GM19438 (cell line): Measurements from ENCODE around the gene TCF12.
A peak's percentile ranks its signal among the peaks of the same experiment; 100 is the strongest.

Experiments used
- ATAC-seq: cut with Tn5 transposase; IDR thresholded peaks from one replicate; pipeline ENCODE4 v1.9.1; 2021; ENCODE audit warnings: low read depth; ENCODE audit not compliant: unreplicated experiment

TCF12 gene

DNA sequence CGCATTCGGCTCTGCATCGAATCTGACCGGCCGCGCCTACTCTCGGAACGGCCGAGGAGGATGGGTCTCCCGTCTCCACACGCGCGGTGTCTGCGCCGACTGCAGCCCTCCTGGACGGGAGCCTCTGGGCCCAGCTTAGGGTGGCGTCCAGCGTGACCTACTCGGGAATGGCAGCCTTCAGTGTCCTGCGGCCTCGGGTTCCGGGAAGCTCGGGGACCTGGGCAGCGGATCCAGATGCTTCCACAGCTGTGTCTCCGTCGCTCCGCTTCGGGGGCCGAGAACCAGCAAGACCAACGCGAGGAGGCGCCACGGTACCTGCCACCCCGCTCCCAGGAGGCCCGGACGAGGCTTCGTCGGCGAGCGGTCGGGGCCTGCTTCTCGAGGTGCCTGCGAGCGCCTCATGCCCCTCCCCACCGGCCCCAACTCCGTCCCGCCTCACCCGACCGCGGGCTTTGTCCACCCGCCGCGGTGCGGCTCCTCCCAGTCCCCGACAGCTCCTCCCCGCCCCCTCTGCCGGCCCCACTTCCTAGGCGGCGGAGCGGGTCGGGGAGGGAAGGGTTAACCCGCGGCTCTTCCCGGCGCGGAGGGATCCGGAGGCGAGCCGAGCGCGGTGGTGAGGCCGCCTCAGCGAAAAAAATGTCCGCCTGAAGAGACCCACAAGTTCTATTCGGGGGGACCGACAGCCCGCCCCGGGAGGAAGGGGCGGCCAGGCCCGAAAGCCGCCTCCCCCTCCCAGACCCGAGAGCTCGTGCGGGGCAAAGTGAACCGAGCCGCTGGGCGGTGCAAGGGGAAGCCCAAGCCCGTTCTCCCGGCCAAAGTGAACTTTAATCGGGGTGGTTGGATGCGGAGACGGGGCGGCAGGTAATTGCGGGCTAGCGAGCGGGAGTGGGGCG, at the start of gene TCF12:
Gene TCF12 (plus strand): TSS at position 599 of the 893 bp plus-strand sequence. CDS start 1,270 bp downstream, outside the sequence.
- peak; percentile 73 for ATAC-seq

DNA sequence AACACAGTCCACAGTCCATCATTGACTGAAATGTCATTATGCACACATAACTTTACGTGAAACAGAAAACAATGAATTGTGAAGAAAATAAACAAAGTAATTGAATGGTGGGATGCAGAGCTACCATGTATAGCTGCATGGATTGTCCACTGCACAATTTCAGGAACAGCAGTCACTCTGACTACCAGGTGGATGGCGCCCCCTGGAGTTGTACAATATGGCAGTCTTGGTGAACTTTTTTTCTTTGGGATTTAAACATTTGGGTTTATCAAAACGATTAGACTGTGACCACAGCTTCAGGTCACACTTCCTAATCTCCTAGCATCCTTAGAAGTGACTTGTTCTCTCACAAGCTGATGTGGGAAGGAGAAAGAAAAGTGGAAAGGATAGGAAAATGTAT, 48.9 kb upstream of the TCF12 start:
- no peak for ATAC-seq

DNA sequence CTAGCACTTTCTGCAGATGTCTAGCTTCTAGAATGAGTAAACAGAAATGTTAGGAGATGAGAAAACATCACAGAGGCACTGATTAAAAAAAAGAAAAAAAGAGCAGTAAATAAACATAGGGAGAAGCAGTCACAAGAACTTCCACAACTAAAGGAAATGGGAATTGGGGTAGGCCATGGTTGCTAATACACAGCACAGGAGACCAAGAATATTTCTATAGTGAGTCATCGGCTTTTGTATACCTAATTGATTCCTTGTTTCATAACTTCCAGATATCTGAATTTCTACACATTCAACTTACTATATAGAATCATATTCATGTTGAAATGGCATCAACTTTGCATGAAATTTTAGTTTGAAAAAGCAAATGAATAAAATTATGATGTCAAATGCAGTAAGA, 47.3 kb upstream of the TCF12 start:
- ATAC-seq = no peak

DNA sequence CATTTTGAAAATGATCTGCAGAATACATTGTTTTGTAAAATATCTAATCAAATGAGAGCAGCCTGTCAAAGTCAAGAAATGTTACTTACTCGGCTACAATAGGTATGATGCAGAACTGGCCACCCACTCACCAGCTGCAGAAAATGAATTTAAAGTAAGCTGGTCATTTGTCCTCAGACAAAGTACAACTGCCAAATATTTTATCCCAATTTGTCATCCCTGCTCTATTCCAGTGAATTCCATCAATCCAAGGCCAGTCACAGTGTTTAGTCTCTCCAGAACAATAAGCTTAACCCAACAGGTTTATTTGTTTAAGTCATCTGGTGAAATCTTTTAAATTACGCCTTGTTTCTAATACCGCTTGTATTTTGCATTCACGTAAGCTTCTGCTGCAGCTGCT, 46.6 kb upstream of the TCF12 start:
- ATAC-seq = no peak

DNA sequence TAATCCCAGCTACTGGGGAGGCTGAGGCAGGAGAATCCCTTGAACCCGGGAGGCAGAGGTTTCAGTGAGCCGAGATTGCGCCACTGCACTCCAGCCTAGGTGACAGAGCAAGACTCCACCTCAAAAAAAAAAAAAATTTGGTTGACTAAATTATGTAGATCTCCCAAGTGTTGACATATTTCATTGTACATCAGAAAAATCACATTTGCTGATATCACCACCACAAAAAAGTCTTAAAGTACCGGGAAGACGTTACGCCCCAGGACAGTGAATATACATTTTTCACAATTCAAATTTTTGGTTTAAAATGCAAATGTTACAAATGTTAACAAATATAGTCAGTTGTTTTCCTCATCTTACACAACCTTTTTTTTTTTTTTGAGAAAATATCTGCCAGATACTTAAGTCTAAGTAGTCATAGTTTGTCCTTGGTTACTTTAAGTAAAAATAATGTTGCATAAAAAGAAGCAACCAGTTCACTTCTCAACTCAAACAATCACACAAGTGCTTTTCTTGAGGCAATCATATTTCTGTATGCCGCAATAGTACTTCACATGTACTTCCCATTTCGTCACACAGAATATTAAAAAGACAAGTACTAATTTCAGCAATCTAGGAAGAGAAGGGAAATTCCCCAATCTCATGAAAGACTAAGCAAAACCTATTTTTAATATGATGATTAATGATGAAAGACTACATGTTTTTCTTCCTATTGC, 41.0 kb upstream of the TCF12 start:
- no peak for ATAC-seq

DNA sequence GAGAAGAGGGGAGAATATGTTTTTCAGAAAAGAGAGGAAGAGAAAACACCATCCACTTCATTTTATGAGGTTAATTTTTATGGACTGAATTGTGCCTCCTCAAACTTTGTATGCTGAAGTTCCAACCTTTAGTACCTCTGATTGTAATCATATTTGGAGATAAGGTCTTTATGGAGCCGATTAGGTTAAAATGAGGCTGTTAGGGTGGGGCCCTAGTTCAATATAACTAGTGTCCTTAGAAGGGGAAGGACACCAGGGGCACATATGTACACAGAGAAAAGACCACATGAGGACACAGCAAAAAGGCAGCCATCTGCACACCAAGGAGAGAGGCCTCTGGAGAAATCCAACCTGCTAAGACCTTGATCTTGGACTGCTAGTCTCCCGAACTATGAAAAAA, 38.9 kb upstream of the TCF12 start:
- ATAC-seq = no peak

DNA sequence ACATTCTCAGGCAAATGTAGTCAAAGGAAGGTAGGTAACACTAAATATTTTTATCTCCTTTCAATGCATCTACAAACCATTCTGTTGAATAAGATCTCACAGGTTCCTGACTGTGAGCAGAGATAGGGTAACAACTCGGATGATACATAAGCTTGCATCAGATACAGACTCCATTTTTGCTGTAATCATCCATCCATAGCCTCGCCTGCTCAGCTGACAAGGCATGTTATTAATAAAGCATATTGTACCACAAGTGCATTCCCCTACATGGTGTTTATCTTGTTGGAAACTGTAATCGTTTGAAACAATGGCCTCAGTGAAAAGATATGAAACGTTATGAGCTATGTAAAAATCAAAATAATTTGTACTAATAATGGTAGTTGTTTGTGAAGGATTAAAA, 35.4 kb upstream of the TCF12 start:
- ATAC-seq = no peak

DNA sequence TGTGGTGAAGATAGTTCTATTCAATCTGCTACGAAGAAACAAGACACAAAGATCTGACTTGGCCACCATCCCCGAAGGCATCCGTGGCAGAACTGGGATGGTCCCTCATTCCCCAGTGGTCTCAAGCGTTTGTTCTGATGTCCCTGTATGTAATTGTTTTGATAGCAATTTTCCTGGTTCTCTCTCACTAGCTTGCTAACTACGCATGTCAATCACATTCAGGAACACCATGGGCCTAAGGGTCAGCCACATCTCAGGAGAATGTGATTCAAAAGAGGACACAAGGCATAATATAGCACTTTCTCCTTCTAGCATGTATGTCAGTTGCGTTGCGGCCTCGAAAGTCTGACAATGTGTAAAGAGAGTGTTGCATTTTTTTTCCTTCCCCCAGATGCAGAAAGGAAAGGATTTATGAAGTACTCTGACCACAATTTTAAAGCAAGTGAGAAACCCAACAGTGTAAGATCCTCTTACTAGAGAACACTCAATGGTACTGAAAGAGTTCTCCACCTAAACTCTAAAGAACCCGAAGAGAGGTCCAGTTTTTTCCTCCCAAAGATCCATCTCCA, 32.0 kb upstream of the TCF12 start:
- ATAC-seq = no peak

DNA sequence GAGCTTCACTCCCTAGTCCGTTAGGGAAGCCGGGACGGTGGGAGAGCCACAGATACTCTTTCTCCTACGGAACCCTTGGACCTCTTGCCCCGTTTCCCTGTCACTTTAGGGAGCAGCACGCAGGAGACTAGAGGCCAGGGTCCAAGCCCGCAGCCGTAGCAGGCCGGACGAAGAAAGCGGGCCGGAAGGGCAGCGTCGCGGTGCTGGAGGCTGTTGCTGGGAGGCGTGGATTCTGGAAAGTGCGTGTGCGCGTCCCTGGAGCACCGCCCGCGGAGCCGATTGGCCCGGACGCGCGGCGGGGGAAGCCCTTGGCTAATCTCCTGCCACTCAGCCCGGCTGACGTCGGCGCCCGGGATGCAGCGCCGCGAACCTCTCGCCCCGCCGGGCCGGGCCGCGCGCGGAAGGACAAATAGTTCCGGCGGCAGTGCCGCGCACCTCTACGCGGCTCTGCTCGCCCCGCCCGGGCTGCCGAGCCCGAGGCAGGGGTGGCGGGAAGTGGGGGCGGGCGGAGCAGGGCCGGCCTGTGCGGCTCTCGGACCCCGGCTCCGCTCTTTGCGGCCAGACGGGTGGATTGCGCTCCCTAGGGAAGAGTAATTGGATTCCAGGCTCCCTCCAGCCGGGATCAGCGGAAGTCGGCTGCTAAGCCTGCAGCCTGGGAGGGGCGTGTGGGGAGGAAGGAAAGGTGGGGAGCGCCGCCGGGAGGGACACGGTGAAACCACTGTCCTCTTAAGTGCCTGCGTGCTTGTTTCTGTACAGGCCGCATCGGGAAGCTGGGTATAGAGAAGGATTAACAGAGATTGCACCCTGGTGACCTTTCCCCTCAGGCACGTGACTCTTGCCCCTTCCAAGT, 31.3 kb upstream of the TCF12 start:
- peak; percentile 84 for ATAC-seq

DNA sequence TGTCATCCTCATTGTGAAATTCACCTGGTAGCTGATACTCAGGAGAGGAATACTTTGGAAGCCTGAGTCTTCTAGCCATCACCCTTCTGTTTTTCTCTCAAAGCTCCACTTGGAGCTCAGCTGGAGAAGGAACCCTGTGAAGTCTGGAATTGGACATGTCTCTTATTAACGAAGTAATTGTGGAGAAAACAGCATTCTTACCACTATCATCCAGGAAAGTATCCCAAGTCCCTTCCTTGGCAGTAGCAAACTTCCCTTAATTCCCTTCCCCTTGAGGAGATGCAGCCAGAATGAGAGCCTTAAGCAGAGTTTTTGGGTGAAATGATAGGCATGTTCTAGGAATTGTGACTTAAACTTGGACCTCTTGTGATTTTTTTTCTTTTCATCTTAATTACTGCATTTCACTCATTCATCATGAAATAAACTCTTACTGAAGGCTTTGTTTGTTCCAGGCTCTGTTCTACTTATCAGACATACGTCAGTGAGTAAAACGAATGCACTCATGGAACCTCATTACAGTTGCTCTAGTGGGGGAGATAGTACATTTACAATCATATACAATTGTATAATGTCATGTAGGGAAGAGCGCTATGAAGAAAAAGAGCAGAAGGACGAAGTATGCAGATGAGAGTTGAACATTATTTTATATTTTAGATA, 30.5 kb upstream of the TCF12 start:
- ATAC-seq = no peak

DNA sequence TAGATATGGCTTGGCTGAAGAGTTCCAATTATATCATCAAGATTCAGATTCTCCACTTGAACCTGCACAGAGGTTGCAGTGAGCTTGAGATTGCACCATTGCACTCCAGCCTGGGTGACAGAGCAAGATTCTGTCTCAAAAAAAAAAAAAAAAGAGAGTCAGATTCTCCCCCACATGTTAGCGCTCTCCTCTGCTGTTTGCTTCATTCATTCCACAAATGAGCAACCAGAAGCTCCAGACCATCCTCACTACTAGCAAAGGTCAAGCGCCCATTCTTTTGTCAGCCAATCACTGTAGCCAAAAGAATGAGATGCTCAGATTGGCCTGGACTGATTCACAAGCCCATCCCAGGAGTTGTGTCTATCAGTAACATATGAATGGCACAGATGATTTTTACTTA, 28.4 kb upstream of the TCF12 start:
- no peak for ATAC-seq

DNA sequence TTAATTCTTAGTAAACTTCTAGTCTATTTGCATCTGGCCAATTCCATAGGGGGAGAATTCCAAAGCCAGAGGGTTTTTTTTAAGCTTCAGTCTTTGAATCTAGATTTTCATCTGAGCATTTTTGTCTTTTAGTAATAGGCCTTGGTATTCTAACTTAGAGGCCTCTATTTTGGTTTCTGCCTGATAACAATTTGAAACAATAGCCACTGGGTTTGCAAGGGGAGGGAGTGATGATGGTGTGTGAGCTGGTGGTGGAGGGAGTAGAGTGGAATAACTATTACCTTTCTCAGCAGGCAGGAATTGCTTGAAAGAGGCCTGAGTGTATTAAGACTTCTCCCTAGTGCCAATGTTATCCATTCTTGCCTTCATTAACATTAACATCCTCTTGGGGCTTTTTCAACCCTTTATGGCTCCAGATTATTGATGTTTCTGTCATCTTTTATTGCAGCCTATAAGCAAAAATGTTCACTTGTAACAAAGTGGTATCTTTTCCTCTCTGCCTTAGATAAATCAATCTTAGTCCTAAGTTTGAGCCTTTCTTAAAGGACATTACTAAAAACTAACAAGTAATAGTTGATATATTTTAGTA, 26.5 kb upstream of the TCF12 start:
- ATAC-seq = no peak

DNA sequence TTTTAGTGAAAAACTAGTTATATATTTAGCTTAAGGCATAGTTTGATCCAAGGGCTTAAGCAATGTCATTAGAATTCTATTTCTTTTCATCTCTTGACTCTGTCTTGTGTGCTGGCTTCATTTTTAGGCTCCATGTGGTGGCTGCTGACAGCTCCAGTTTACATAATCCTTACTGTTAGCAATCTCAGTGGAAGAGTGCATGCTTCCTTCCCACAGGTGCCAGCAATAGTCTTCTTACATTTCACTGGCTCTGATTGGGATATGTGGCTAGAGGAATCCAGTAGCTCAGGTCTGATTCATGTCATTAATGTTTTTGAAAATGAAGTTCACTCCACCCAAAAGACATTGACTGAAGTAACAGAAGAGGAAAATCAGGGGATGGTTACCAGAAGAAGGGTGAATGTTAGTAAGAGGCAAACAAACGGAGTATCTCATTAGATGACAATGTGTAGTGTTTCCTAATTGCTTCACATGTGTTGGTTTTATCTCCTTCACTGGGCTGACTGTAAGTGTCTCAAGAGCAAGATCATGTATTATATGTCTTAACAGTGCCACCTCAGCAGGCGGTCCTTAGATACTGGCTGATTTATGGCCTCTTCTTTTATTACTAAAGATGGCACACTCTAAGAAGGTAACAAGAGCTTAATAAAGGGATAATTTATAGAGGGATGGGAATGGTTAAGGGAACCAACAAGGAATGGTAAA, 25.6 kb upstream of the TCF12 start:
- no peak for ATAC-seq

DNA sequence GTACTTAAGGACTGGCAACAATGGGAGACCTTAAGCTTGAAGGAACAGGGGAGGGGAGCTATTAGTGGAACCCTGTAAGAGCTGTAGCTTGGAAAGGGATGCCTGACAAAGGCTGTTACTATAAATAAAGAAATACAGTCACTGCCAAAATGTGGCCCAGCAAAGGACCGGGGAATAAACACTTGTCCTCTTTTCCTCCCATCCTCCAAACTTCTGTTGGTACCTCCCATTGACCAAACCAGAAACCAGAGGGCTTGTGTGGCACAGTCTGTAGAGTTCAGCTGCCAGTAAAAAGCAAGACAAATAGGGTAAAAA, 25.1 kb upstream of the TCF12 start:
- ATAC-seq = no peak

DNA sequence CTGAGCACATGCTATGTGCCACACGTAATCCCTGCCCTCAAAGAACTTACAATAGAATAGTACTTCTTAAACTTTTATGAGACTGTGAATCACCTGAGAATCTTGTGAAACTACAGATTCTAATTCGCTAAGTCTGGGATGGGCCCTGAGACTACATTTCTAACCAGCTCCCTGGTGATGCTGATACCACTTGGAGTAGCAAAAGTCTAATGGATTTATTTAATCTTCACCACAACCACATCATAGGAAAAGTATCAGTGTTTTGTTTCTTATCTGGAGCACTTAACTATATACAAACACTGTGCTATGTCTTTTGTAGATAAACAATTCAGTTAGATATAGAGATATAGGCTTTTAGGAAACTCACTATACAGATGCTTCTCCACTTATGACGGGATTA, 23.8 kb upstream of the TCF12 start:
- no peak for ATAC-seq

DNA sequence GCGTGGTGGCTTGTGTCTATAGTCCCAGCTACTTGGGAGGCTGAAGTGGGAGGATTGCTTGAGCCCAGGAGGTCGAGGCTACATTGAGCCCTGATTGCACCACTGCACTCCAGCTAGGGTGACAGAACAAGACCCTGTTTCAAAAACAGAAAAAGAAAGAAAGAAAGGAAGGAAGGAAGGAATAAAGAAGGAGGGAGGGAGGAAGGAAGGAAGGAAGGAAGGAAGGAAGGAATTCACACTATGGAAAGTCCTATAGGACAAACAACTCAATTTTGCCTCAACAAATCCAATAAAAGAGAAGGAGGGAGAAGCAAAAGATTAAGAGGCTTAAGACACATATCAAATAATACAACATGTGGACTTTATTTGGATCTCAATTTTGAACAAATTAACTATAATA, 16.5 kb upstream of the TCF12 start:
- no peak for ATAC-seq

DNA sequence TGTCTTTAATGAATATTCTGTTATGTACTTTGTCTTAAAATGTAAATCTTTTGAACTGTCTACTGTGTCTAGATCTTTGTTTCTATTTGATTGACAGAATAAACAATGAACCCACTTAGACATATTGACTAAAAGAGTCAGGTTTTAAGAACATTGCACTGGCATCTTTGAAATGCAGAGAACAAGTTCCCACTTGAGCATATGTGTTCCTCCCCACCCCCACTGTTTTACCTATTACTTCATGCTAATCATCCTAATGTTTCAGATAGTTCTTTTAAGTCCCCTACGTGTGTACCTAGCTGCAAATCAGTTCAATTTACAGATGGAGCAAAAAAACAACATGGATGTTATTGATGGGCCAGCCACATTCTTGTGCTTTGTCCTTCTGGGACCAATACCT, 11.7 kb upstream of the TCF12 start:
- ATAC-seq = no peak

DNA sequence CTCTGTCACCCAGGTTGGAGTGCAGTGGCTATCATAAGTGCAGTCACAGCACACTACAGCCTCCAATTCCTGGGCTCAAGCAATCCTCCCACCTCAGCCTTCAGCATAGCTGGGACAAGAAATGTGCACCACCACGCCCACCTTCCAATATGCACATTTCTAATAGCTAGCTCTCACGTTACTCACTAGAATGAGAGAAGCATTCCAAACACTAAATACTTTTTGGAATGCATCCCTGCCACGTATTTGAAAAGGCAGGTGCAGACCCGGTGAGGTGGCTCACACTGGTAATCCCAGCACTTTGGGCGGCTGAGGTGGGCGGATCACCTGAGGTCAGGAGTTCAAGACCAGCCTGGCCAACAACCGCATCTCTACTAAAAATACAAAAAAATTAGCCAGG, 7.6 kb upstream of the TCF12 start:
- ATAC-seq = no peak

DNA sequence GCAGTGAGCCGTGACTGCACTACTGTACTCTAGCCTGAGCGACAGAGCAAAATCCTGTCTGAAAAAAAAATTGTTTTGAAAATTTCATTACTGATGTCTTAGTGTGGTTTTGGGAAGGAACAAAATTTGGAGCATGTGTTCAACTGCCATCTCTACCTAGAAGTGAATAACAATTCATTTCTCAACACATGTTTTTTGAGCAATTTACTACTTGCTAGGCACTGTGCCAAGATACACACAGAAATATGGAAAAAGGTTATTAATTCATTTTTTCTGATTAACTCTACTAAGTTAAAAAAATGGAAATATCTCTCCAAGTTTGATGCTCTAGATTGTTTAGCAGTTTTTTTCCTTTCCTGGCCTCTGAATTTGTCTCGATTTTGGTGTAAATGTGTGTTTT, 5.2 kb upstream of the TCF12 start:
- ATAC-seq = no peak
